HepG2 (cell line): ENCODE results near the gene ARSJ. TPM values are rescaled to one million over a fixed set of nuclear protein-coding genes. Genes with fewer than 3 reads are reported as not detected.

Source experiments
- ATAC-seq: fragments of 200-7000 bp; cut with Tn5 transposase; 3 replicates; pipeline ENCODE4 v1.9.1; 2020; ENCODE audit warnings: mild to moderate bottlenecking, moderate library complexity
- BruUV-seq: library from RNA; stranded (reverse); fragments of 400-500 nt; replicated peaks from 2 replicates; lab custom pipeline; 2021; lab: Mats Ljungman, UMichigan
- CTCF ChIA-PET: fragments of 300-600 bp; formaldehyde crosslinking; extraction: SDS; loops from one replicate; lab custom pipeline; 2021; ENCODE audit warnings: low total read pairs, inconsistent platforms, low intra/inter-chr PET ratio; lab: Yijun Ruan, JAX
- POLR2A ChIA-PET: fragments of 350-600 bp; sonication (Branson Sonifier 250); formaldehyde crosslinking; loops from one replicate; lab custom pipeline; 2020; ENCODE audit warnings: antibody characterized with exemption, inconsistent platforms; lab: Yijun Ruan, JAX
- DNase-seq: peaks from one replicate; pipeline ENCODE4 v3.0.0-alpha.2; 2015; ENCODE audit warnings: low spot score
- FAIRE-seq: peaks from 3 replicates; lab custom pipeline; 2011; peaks lifted over from hg19 to GRCh38; lab: Jason Lieb, UNC
- H2AFZ ChIP-seq: one replicate; pipeline ENCODE4 v1.6.1; 2011; ENCODE audit warnings: low read length, inconsistent platforms
- H3K27ac ChIP-seq: fragments of 300-600 bp; 3 replicates; pipeline ENCODE4 v1.8.0; 2011; ENCODE audit warnings: mixed run types, mild to moderate bottlenecking, mixed read lengths, low read length, inconsistent platforms; ENCODE audit not compliant: insufficient read depth; ENCODE audit errors: extremely low read length
- H3K27me3 ChIP-seq, 2 experiments: fragments of 200-600 bp in 1 of 2; 2 replicates in 1 of 2; 3 replicates in 1 of 2; pipeline versions ENCODE4 v1.6.0 to v1.8.0; 2011; ENCODE audit warnings: low read length in 2 of 2, mild to moderate bottlenecking in 2 of 2, moderate library complexity in 2 of 2, inconsistent platforms in 1 of 2; ENCODE audit not compliant: insufficient read depth in 2 of 2, control insufficient read depth in 1 of 2
- H3K36me3 ChIP-seq, 2 experiments: fragments of 200-600 bp in 1 of 2; replicated peaks in 1 of 2; 2 replicates in 1 of 2; 3 replicates in 1 of 2; pipeline versions ENCODE4 v1.5.1 to v1.8.0; 2011; ENCODE audit warnings: low read length in 2 of 2, inconsistent platforms in 1 of 2; ENCODE audit not compliant: insufficient read depth in 2 of 2, control insufficient read depth in 1 of 2
- H3K4me1 ChIP-seq: 2 replicates; pipeline ENCODE4 v1.5.1; 2012; ENCODE audit warnings: low read length, inconsistent platforms; ENCODE audit not compliant: insufficient read depth
- H3K4me2 ChIP-seq: 2 replicates; pipeline ENCODE4 v1.6.0; 2011; ENCODE audit warnings: low read depth, low read length, inconsistent platforms
- H3K4me3 ChIP-seq, 3 experiments: fragments of 200-600 bp in 1 of 3; sonication (generic), shearing (Covaris generic) in 1 of 3; replicated peaks in 1 of 3; 2 replicates each; pipeline ENCODE4 v1.5.1; 2011 to 2016; ENCODE audit warnings: low read length in 3 of 3, inconsistent platforms in 2 of 3, low read depth in 2 of 3, mild to moderate bottlenecking in 2 of 3, control low read depth in 1 of 3, mixed read lengths in 1 of 3; ENCODE audit not compliant: insufficient read depth in 1 of 3
- H3K79me2 ChIP-seq: one replicate; pipeline ENCODE4 v1.6.1; 2011; ENCODE audit warnings: low read length, inconsistent platforms; ENCODE audit not compliant: insufficient read depth
- H3K9ac ChIP-seq: 2 replicates; pipeline ENCODE4 v1.6.0; 2011; ENCODE audit warnings: mild to moderate bottlenecking, low read depth, low read length, inconsistent platforms; ENCODE audit not compliant: insufficient read depth
- H3K9me3 ChIP-seq: 2 replicates; pipeline ENCODE4 v1.5.1; 2012; ENCODE audit warnings: mild to moderate bottlenecking, low read length
- H4K20me1 ChIP-seq: 2 replicates; pipeline ENCODE4 v1.6.0; 2011; ENCODE audit warnings: inconsistent platforms, mild to moderate bottlenecking, low read length, moderate library complexity; ENCODE audit not compliant: insufficient read depth
- DPF2 ChIP-seq: sonication (generic); formaldehyde crosslinking; IDR thresholded peaks from 2 replicates; pipeline ENCODE4 v1.4.0; 2020; ENCODE audit warnings: mild to moderate bottlenecking, low read depth, missing genetic modification reagents, borderline replicate concordance
- ZFP37 ChIP-seq: sonication (generic); formaldehyde crosslinking; IDR thresholded peaks from 2 replicates; pipeline ENCODE4 v1.4.0; 2020; ENCODE audit warnings: missing genetic modification reagents, borderline replicate concordance
- WGBS: methylation state at CpG from one replicate; pipeline ENCODE4 v1.1.6; 2017; ENCODE audit warnings: low lambda C conversion rate; 5-methylcytosine and 5-hydroxymethylcytosine counted together
- in situ Hi-C: cut with HindIII; loops from 2 replicates; pipeline ENCODE4 v1.10.0; 2017; ENCODE audit warnings: low pct_unique_long_range_greater_than_20kb; ENCODE audit not compliant: extremely low pct_ligation_motif_present
- intact Hi-C: fragments of 100-400 bp; cut with micrococcal nuclease; formaldehyde crosslinking; loops from one replicate; pipeline ENCODE4 v1.10.0; 2022; ENCODE audit not compliant: unreplicated experiment
- polyA plus RNA-seq, 8 experiments: library from polyadenylated mRNA; depleted of rRNA in 3 of 8; stranded (reverse) in 7 of 8; unstranded in 1 of 8; fragments of >200 nt; fragmentation: Illumina TruSeq in 4 of 8; extraction: Trizol in 4 of 8; gene quantifications; 2 replicates each; pipeline versions ENCODE4 v1.2.1 to v1.2.3, GENCODE V29; 2011 to 2016; ENCODE audit warnings: low read depth in 4 of 8, missing spikeins in 1 of 8, mixed read lengths in 1 of 8; ENCODE audit not compliant: insufficient read depth in 1 of 8
- total RNA-seq, 5 experiments: library from RNA; depleted of rRNA; stranded (reverse); fragments of >200 nt; fragmentation: Illumina TruSeq; extraction: Trizol; gene quantifications; 2 replicates each; pipeline ENCODE4 v1.2.3, GENCODE V29; 2016; ENCODE audit warnings: low read depth in 1 of 5
- TF ChIP-seq, protein P1 (sequence below), 2 experiments: fragments of 450-650 bp in 1 of 2; sonication (generic) in 1 of 2; formaldehyde crosslinking in 1 of 2; IDR thresholded peaks; 2 replicates each; pipeline versions ENCODE4 v1.6.1 to v1.8.0; 2016 to 2022; ENCODE audit warnings: antibody characterized with exemption in 1 of 2, mild to moderate bottlenecking in 1 of 2, missing genetic modification reagents in 1 of 2

The ARSJ gene
- total and polyA plus RNA-seq, 2 of the 13 experiments (the other 11 are each of a cell fraction or from before 2014, with no cell fraction given) = not detected

- TF ChIP-seq DPF2 = no peak
- TF ChIP-seq, protein P1, sequence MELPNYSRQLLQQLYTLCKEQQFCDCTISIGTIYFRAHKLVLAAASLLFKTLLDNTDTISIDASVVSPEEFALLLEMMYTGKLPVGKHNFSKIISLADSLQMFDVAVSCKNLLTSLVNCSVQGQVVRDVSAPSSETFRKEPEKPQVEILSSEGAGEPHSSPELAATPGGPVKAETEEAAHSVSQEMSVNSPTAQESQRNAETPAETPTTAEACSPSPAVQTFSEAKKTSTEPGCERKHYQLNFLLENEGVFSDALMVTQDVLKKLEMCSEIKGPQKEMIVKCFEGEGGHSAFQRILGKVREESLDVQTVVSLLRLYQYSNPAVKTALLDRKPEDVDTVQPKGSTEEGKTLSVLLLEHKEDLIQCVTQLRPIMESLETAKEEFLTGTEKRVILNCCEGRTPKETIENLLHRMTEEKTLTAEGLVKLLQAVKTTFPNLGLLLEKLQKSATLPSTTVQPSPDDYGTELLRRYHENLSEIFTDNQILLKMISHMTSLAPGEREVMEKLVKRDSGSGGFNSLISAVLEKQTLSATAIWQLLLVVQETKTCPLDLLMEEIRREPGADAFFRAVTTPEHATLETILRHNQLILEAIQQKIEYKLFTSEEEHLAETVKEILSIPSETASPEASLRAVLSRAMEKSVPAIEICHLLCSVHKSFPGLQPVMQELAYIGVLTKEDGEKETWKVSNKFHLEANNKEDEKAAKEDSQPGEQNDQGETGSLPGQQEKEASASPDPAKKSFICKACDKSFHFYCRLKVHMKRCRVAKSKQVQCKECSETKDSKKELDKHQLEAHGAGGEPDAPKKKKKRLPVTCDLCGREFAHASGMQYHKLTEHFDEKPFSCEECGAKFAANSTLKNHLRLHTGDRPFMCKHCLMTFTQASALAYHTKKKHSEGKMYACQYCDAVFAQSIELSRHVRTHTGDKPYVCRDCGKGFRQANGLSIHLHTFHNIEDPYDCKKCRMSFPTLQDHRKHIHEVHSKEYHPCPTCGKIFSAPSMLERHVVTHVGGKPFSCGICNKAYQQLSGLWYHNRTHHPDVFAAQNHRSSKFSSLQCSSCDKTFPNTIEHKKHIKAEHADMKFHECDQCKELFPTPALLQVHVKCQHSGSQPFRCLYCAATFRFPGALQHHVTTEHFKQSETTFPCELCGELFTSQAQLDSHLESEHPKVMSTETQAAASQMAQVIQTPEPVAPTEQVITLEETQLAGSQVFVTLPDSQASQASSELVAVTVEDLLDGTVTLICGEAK (IDR thresholded peaks at IDR 0.05) = no peak
- TF ChIP-seq, protein P1 (CRISPR knock-in tag; IDR thresholded peaks at IDR 0.05) = no peak
- TF ChIP-seq ZFP37 (CRISPR knock-in tag) = no peak
- in situ Hi-C loops = no loop called here
- Histone ChIP-seq H3K36me3 (no peaks in the 10 kb centered on the region), H3K79me2 (no peaks in the 10 kb centered on the region), H3K4me3 (no peak overlapping the region), H3K27ac (no peak overlapping the region), H2AFZ (no peak overlapping the region), H3K27me3 (no peaks in the 10 kb centered on the region), H3K9ac (no peak overlapping the region), H3K4me1 (peaks cover 2% of the 10 kb centered on the region), H3K4me2 (no peak overlapping the region), H3K9me3 (no peaks in the 10 kb centered on the region), H4K20me1 (no peaks in the 10 kb centered on the region)
- 38% methylated on average over 1 of the region's 1 CpG for WGBS
- no TSS peak for BruUV-seq
- no peak for FAIRE-seq
- intact Hi-C loops = no loop called here
- no peak for DNase-seq
- ChIA-PET CTCF (no interaction called here), POLR2A (no interaction called here)
- no peak for ATAC-seq
Measured at GRCh38 chr4:114019969-114020358, 40.5 kb upstream of the ARSJ start.
